Natural killer cell (primary cell): ENCODE results near the gene CCDC40. TPM values are rescaled to one million over a fixed set of nuclear protein-coding genes. Genes with fewer than 3 reads are reported as not detected.
"Not testable (repeated sequence)": the region's sequence is repeated elsewhere in the genome, so short reads cannot be mapped to it uniquely, and the experiment has no call there.

Source experiments
- ATAC-seq, 3 donors: fragments of 150-1000 bp in 2 of 3; fragments of 200-7000 bp in 1 of 3; cut with Tn5 transposase; 1 replicate in 1 of 3; 2 replicates in 2 of 3; pipeline ENCODE4 v1.10.0; 2021; ENCODE audit warnings: mild to moderate bottlenecking in 2 of 3, moderate library complexity in 2 of 3
- DNase-seq, 2 donors: peaks; one replicate each; pipeline versions ENCODE4 v3.0.0 to v3.0.0-alpha.2; 2013 to 2021; ENCODE audit warnings: mixed read lengths in 1 of 2
- H3K27ac ChIP-seq: one replicate; pipeline ENCODE4 v1.5.1; 2013; ENCODE audit warnings: mild to moderate bottlenecking, low read length
- H3K27me3 ChIP-seq: one replicate; pipeline ENCODE4 v1.6.1; 2013; ENCODE audit warnings: low read length; ENCODE audit not compliant: control insufficient read depth, insufficient read depth
- H3K36me3 ChIP-seq: one replicate; pipeline ENCODE4 v1.6.1; 2013; ENCODE audit warnings: low read length; ENCODE audit not compliant: control insufficient read depth, insufficient read depth
- H3K4me1 ChIP-seq: one replicate; pipeline ENCODE4 v1.6.1; 2013; ENCODE audit warnings: low read length; ENCODE audit not compliant: control insufficient read depth, insufficient read depth
- H3K4me3 ChIP-seq: one replicate; pipeline ENCODE4 v1.5.1; 2013; ENCODE audit warnings: low read length
- H3K9me3 ChIP-seq: one replicate; pipeline ENCODE4 v1.6.1; 2013; ENCODE audit warnings: low read length; ENCODE audit not compliant: control insufficient read depth, insufficient read depth
- H3K27ac Mint-ChIP-seq, 2 donors: one replicate each; pipeline ENCODE4 v1.8.0; 2022; ENCODE audit warnings: mild to moderate bottlenecking in 2 of 2, mixed read lengths in 2 of 2, moderate library complexity in 1 of 2
- H3K27me3 Mint-ChIP-seq, 2 donors: one replicate each; pipeline ENCODE4 v1.8.0; 2022; ENCODE audit warnings: low read depth in 2 of 2, mixed read lengths in 2 of 2
- H3K36me3 Mint-ChIP-seq: one replicate; pipeline ENCODE4 v1.8.0; 2022; ENCODE audit warnings: mixed read lengths
- H3K4me1 Mint-ChIP-seq, 2 donors: one replicate each; pipeline ENCODE4 v1.8.0; 2022; ENCODE audit warnings: mixed read lengths in 2 of 2
- H3K4me3 Mint-ChIP-seq: one replicate; pipeline ENCODE4 v1.8.0; 2022; ENCODE audit warnings: mild to moderate bottlenecking, moderate library complexity, mixed read lengths
- H3K9me3 Mint-ChIP-seq, 2 donors: one replicate each; pipeline ENCODE4 v1.8.0; 2022; ENCODE audit warnings: mixed read lengths in 2 of 2
- WGBS: methylation state at CpG from one replicate; pipeline ENCODE4 v1.1.7; 2013; ENCODE audit warnings: missing lambda C conversion rate; ENCODE audit not compliant: insufficient coverage; 5-methylcytosine and 5-hydroxymethylcytosine counted together
- intact Hi-C: fragments of 100-400 bp; cut with micrococcal nuclease; formaldehyde crosslinking; loops from one replicate; pipeline ENCODE4 v1.14.2; 2022
- total RNA-seq, 4 donors: library from RNA; stranded (reverse); fragments of 120-200 nt in 1 of 4; gene quantifications; one replicate each; pipeline versions ENCODE4 v1.2.3 to v1.2.4, GENCODE V29; 2013 to 2022
- TF ChIP-seq, protein P1 (sequence below): fragments of 200-600 bp; IDR thresholded peaks from one replicate; pipeline ENCODE4 v1.8.0; 2022; ENCODE audit warnings: antibody characterized with exemption

The CCDC40 gene
- total RNA-seq, 3 donors from 2014 or later (not counting 1 experiment from before 2014, with no cell fraction given) = 0.95 to 2.4 (median 1.5) TPM

DNA sequence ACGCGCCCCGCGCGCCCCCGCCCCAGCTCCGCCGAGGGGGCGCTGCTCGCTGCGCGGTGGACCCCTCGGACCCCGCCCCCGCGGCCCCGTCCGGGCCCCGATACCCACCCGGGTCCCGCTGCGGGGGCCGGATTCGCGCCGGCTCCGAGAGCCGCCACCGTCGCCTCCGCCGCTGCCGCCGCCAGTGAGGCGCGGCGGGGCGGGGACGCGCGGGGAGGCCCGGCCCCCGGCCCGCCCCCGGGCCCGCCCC, 830 bp upstream of the CCDC40 start, which contains the start of gene TBC1D16:
Gene TBC1D16, minus strand, starts transcription at position 186 of the 250 bp plus-strand sequence. CDS start 22,325 bp downstream, outside the sequence.
- Mint-ChIP-seq H3K36me3 (no peaks in the 10 kb centered on the region), H3K27ac (peak within 1 kb of the TSS; percentile 86 to 94), H3K9me3 (no peaks in the 10 kb centered on the region), H3K4me1 (peaks cover 13 to 20% of the 10 kb centered on the region in 2 donors), H3K27me3 (peaks cover 20 to 21% of the 10 kb centered on the region in 2 donors), H3K4me3 (peak within 1 kb of the TSS; percentile 90)
- DNase-seq (peak in 1 of 2 donors; percentile 76), ATAC-seq (peak in 1 of 3 donors; percentile 78)
- TF ChIP-seq, protein P1, sequence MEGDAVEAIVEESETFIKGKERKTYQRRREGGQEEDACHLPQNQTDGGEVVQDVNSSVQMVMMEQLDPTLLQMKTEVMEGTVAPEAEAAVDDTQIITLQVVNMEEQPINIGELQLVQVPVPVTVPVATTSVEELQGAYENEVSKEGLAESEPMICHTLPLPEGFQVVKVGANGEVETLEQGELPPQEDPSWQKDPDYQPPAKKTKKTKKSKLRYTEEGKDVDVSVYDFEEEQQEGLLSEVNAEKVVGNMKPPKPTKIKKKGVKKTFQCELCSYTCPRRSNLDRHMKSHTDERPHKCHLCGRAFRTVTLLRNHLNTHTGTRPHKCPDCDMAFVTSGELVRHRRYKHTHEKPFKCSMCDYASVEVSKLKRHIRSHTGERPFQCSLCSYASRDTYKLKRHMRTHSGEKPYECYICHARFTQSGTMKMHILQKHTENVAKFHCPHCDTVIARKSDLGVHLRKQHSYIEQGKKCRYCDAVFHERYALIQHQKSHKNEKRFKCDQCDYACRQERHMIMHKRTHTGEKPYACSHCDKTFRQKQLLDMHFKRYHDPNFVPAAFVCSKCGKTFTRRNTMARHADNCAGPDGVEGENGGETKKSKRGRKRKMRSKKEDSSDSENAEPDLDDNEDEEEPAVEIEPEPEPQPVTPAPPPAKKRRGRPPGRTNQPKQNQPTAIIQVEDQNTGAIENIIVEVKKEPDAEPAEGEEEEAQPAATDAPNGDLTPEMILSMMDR = no peak
- H3K4me3 ChIP-seq = peak within 1 kb of the TSS; percentile 68
- H3K9me3 ChIP-seq = no peaks in the 10 kb centered on the region
- peaks cover 13% of the 10 kb centered on the region for H3K27me3 ChIP-seq
- WGBS = under 1% methylated on average over 46 of the region's 46 CpGs
- H3K27ac ChIP-seq = peak within 1 kb of the TSS; percentile 79
- intact Hi-C loops = no loop called here
- H3K4me1 ChIP-seq = peaks cover 20% of the 10 kb centered on the region
- H3K36me3 ChIP-seq = no peaks in the 10 kb centered on the region

DNA sequence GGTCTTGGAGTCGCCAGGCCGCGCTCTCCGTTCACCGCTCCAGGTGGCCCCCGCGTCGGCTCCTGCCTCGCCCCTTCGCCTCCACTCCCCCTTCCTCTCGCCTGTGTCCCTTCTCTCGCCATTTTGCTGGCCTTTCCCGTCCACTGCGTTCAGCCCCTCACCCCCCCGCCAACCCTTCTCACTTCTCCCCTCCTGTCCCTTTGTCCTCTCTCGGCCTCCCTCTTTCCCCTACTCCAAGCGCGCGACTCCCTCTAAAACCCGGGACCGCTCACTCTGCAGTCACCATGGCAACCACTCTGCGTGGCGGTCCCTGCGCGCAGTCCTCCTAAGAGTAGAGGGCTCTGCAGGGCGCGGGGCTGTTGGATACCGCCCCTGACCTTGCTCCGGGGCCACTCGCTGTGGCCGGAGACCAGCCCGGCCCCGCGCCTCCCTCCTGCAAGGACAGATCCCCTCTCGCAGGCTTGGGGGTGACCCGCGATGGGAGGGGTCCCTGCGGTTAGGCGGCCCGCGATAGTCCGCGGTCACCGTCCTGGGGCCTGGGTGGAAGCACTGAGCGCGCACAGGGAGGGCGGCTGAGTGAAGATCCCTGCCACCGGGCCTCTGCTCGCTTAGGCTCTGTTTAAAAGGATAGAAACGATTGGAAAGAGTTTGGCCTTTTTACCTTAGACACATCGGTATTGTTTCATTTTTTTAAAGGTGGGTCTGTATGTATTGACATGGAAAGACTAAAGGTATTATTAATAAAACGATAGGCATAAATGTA, 454 bp downstream of the CCDC40 start:
- DNase-seq (peak in 1 of 2 donors; percentile 67), ATAC-seq (peak in 2 of 3 donors; percentile 4 to 28)
- Mint-ChIP-seq H3K36me3 (no peaks in the 10 kb centered on the region), H3K27ac (peak overlapping the region; percentile 77 to 94), H3K9me3 (no peaks in the 10 kb centered on the region), H3K27me3 (peaks cover 20 to 21% of the 10 kb centered on the region in 2 donors), H3K4me1 (peaks cover 13 to 20% of the 10 kb centered on the region in 2 donors), H3K4me3 (peak overlapping the region; percentile 89)
- Histone ChIP-seq H3K4me3 (peak overlapping the region; percentile 68), H3K4me1 (peaks cover 20% of the 10 kb centered on the region), H3K27me3 (peaks cover 13% of the 10 kb centered on the region), H3K27ac (peak overlapping the region; percentile 22), H3K9me3 (no peaks in the 10 kb centered on the region), H3K36me3 (no peaks in the 10 kb centered on the region)
- WGBS = 3% methylated on average over 52 of the region's 52 CpGs
- TF ChIP-seq, protein P1 = no peak
- intact Hi-C loops = no loop called here

DNA sequence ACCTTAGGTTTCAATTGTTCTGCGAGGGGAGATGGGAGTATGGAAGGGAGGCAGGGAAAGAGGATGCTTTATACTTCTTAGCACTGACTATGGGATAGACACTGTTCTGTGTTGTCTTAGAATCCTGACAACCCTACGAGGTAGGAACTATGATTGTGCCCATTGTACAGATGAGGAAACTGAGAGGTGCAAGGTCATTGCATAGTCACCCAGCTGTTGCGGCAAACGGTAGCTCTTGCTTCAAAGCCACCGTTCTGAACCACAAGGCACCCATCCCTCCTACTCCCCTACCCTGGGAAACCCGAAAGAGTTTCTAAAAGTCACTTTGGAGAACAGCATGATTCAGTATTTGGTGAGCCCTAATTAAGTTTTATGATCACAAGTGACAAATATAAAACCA, 7.5 kb downstream of the CCDC40 start:
- Histone ChIP-seq H3K4me3 (no peak overlapping the region), H3K27me3 (no peaks in the 10 kb centered on the region), H3K9me3 (no peaks in the 10 kb centered on the region), H3K27ac (no peak overlapping the region), H3K4me1 (no peaks in the 10 kb centered on the region), H3K36me3 (no peaks in the 10 kb centered on the region)
- TF ChIP-seq, protein P1 = no peak
- H3K27me3 Mint-ChIP-seq = peaks cover 6 to 7% of the 10 kb centered on the region in 2 donors
- whole genome bisulfite sequencing = 80% methylated on average over 6 of the region's 6 CpGs
- no peak for ATAC-seq
- DNase-seq = no peak
- intact Hi-C loops = no loop called here
- H3K9me3 Mint-ChIP-seq = no peaks in the 10 kb centered on the region
- H3K36me3 Mint-ChIP-seq = no peaks in the 10 kb centered on the region
- no peaks in the 10 kb centered on the region for H3K4me1 Mint-ChIP-seq
- no peak overlapping the region for H3K4me3 Mint-ChIP-seq
- no peak overlapping the region for H3K27ac Mint-ChIP-seq

GRCh38 chr17:80045703-80046102, 9.3 kb downstream of the CCDC40 start:
- WGBS = 87% methylated on average over 4 of the region's 4 CpGs
- ATAC-seq = no peak
- Mint-ChIP-seq H3K27me3 (no peaks in the 10 kb centered on the region), H3K9me3 (no peaks in the 10 kb centered on the region), H3K4me1 (no peaks in the 10 kb centered on the region), H3K36me3 (no peaks in the 10 kb centered on the region), H3K27ac (no peak overlapping the region), H3K4me3 (no peak overlapping the region)
- TF ChIP-seq, protein P1 = no peak
- Histone ChIP-seq H3K27me3 (no peaks in the 10 kb centered on the region), H3K4me3 (no peak overlapping the region), H3K36me3 (no peaks in the 10 kb centered on the region), H3K4me1 (no peaks in the 10 kb centered on the region), H3K9me3 (no peaks in the 10 kb centered on the region), H3K27ac (no peak overlapping the region)
- intact Hi-C loops = no loop called here
- no peak for DNase-seq

DNA sequence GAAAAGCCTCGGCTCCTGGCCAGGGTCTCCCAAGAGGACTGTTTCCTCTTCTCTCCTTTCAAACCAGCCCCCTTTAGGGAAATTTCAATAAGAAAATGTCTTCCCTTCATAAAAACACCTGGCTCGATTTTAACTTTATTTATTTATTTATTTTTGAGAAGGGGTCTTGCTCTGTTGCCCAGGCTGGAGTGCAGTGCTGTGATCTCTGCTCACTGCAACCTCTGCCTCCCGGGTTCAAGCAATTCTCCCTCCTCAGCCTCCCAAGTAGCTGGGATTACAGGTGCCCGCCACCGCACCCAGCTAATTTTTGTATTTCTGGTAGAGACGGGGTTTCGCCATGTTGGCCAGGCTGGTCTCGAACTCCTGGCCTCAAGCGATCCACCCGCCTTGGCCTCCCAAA, 10.3 kb downstream of the CCDC40 start:
- H3K36me3 Mint-ChIP-seq, H3K27me3 ChIP-seq, H3K4me1 ChIP-seq, DNase-seq, H3K9me3 Mint-ChIP-seq, H3K36me3 ChIP-seq, H3K27me3 Mint-ChIP-seq, H3K27ac ChIP-seq, H3K4me3 ChIP-seq, H3K4me1 Mint-ChIP-seq, H3K9me3 ChIP-seq, H3K27ac Mint-ChIP-seq, ATAC-seq, intact Hi-C loops, H3K4me3 Mint-ChIP-seq: not testable (repeated sequence)
- 94% methylated on average over 9 of the region's 10 CpGs for WGBS
